Measurements from ENCODE around the gene MPPED2. TPM values are rescaled to one million over a fixed set of nuclear protein-coding genes. Genes with fewer than 3 reads are reported as not detected.

MPPED2 gene
- total RNA-seq, 1 donor from 2014 or later: 5.3 TPM

GRCh38 chr11:30573951-30574350 lies 12.2 kb downstream of the MPPED2 start:
- H3K36me3 ChIP-seq: peaks cover 0 to 5% of the 10 kb centered on the region in 2 donors
- TF ChIP-seq CTCF (IDR thresholded peaks at IDR 0.05): no peak
- H3K27ac ChIP-seq: no peak overlapping the region
- intact Hi-C loops (cut with DNase I): no loop called here
- no peak overlapping the region for H3K4me3 ChIP-seq
- no peak for DNase-seq (ENCODE audit: low spot score in 2 of 2)
- H3K27me3 ChIP-seq: no peaks in the 10 kb centered on the region
- H3K4me1 ChIP-seq: peaks cover 0 to 9% of the 10 kb centered on the region in 2 donors
- H3K9me3 ChIP-seq: no peaks in the 10 kb centered on the region

GRCh38 chr11:30568931-30569330 lies 17.2 kb downstream of the MPPED2 start:
- H3K36me3 ChIP-seq: no peaks in the 10 kb centered on the region
- no peak overlapping the region for H3K4me3 ChIP-seq
- peaks cover 8 to 23% of the 10 kb centered on the region in 2 donors for H3K4me1 ChIP-seq
- DNase-seq (ENCODE audit: low spot score in 2 of 2): no peak
- H3K27ac ChIP-seq: peak overlapping the region in 1 of 2 donors; percentile 78
- no peak for TF ChIP-seq CTCF (IDR thresholded peaks at IDR 0.05)
- intact Hi-C loops (cut with DNase I): no loop called here
- H3K27me3 ChIP-seq: no peaks in the 10 kb centered on the region
- no peaks in the 10 kb centered on the region for H3K9me3 ChIP-seq

- Histone ChIP-seq H3K27ac (peak overlapping the region; percentile 54 to 78), H3K4me1 (peaks cover 8 to 23% of the 10 kb centered on the region in 2 donors), H3K36me3 (no peaks in the 10 kb centered on the region), H3K27me3 (no peaks in the 10 kb centered on the region), H3K9me3 (no peaks in the 10 kb centered on the region), H3K4me3 (peak overlapping the region in 1 of 2 donors; percentile 22)
- TF ChIP-seq CTCF (IDR thresholded peaks at IDR 0.05): no peak
- DNase-seq (ENCODE audit: low spot score in 2 of 2): no peak
- intact Hi-C loops (cut with DNase I): no loop called here
These were observed 18.5 kb downstream of the MPPED2 start for GRCh38 chr11:30567644-30568043.

- H3K4me1 ChIP-seq: peaks cover 8 to 23% of the 10 kb centered on the region in 2 donors
- H3K36me3 ChIP-seq: no peaks in the 10 kb centered on the region
- no peaks in the 10 kb centered on the region for H3K27me3 ChIP-seq
- H3K9me3 ChIP-seq: no peaks in the 10 kb centered on the region
- intact Hi-C loops (cut with DNase I): no loop called here
- H3K4me3 ChIP-seq: peak overlapping the region in 1 of 2 donors; percentile 22
- TF ChIP-seq CTCF (IDR thresholded peaks at IDR 0.05): no peak
- DNase-seq (ENCODE audit: low spot score in 2 of 2): no peak
- peak overlapping the region; percentile 54 to 78 for H3K27ac ChIP-seq
These were observed 19.0 kb downstream of the MPPED2 start for GRCh38 chr11:30567120-30567519.

GRCh38 chr11:30566482-30566881 lies 19.7 kb downstream of the MPPED2 start:
- Histone ChIP-seq H3K4me1 (peaks cover 8 to 22% of the 10 kb centered on the region in 2 donors), H3K4me3 (no peak overlapping the region), H3K27ac (peak overlapping the region; percentile 54 to 78), H3K27me3 (no peaks in the 10 kb centered on the region), H3K36me3 (no peaks in the 10 kb centered on the region), H3K9me3 (no peaks in the 10 kb centered on the region)
- intact Hi-C loops (cut with DNase I): no loop called here
- TF ChIP-seq CTCF (IDR thresholded peaks at IDR 0.05): no peak
- DNase-seq (ENCODE audit: low spot score in 2 of 2): no peak

GRCh38 chr11:30565027-30565426 lies 21.1 kb downstream of the MPPED2 start:
- Histone ChIP-seq H3K9me3 (no peaks in the 10 kb centered on the region), H3K4me3 (no peak overlapping the region), H3K27me3 (no peaks in the 10 kb centered on the region), H3K4me1 (peaks cover 10 to 15% of the 10 kb centered on the region in 2 donors), H3K27ac (no peak overlapping the region), H3K36me3 (no peaks in the 10 kb centered on the region)
- DNase-seq (ENCODE audit: low spot score in 2 of 2): no peak
- TF ChIP-seq CTCF (IDR thresholded peaks at IDR 0.05): no peak
- intact Hi-C loops (cut with DNase I): no loop called here

Data from ascending aorta (tissue), 2 donors.